HepG2 (cell line): ENCODE measurements around the gene FAM187B. TPM values are rescaled to one million over a fixed set of nuclear protein-coding genes. Genes with fewer than 3 reads are reported as not detected.

Source experiments
- EHMT2 ChIP-seq: fragments of 200-600 bp; sonication (generic); IDR thresholded peaks from 2 replicates; pipeline ENCODE4 v1.7.0; 2017; ENCODE audit warnings: antibody characterized with exemption, low read depth, low read length, borderline replicate concordance
- HMG20B ChIP-seq: conservative IDR thresholded peaks from 2 replicates; pipeline ENCODE4 v1.6.1; 2016; ENCODE audit warnings: missing genetic modification reagents, missing compliant biosample characterization
- JUNB ChIP-seq: sonication (generic); formaldehyde crosslinking; IDR thresholded peaks from 2 replicates; pipeline ENCODE4 v1.8.0; 2022; ENCODE audit warnings: missing genetic modification reagents, mild to moderate bottlenecking, borderline replicate concordance
- KAT8 ChIP-seq: IDR thresholded peaks from 2 replicates; pipeline ENCODE4 v1.6.1; 2016; ENCODE audit warnings: missing genetic modification reagents, missing compliant biosample characterization
- MED8 ChIP-seq: sonication (generic); formaldehyde crosslinking; IDR thresholded peaks from 2 replicates; pipeline ENCODE4 v1.8.1; 2023; ENCODE audit warnings: mild to moderate bottlenecking, missing genetic modification reagents; ENCODE audit not compliant: insufficient replicate concordance
- NCOA2 ChIP-seq: sonication (generic); formaldehyde crosslinking; IDR thresholded peaks from 2 replicates; pipeline ENCODE4 v1.8.0; 2022; ENCODE audit warnings: inconsistent platforms
- POLR2AphosphoS5 ChIP-seq: IDR thresholded peaks from 2 replicates; pipeline ENCODE4 v1.6.1; 2012; ENCODE audit warnings: low read depth, low read length
- SIN3B ChIP-seq: fragments of 150-350 bp; IDR thresholded peaks from 2 replicates; pipeline ENCODE4 v1.6.1; 2014; ENCODE audit warnings: low read length
- ZBTB3 ChIP-seq: sonication (generic); formaldehyde crosslinking; IDR thresholded peaks from 2 replicates; pipeline ENCODE4 v1.4.0; 2020; ENCODE audit warnings: low read depth, mild to moderate bottlenecking, moderate library complexity, missing genetic modification reagents, borderline replicate concordance
- ZGPAT ChIP-seq: IDR thresholded peaks from 2 replicates; pipeline ENCODE4 v1.6.1; 2016; ENCODE audit warnings: mild to moderate bottlenecking
- ZKSCAN5 ChIP-seq: sonication (generic); formaldehyde crosslinking; IDR thresholded peaks from 2 replicates; pipeline ENCODE4 v1.5.1; 2020; ENCODE audit warnings: mild to moderate bottlenecking, missing genetic modification reagents
- ZNF263 ChIP-seq: sonication (generic); formaldehyde crosslinking; IDR thresholded peaks from 2 replicates; pipeline ENCODE4 v1.4.0; 2020; ENCODE audit warnings: missing genetic modification reagents
- ZNF331 ChIP-seq: sonication (generic); formaldehyde crosslinking; IDR thresholded peaks from 2 replicates; pipeline ENCODE4 v1.4.0; 2020; ENCODE audit warnings: missing genetic modification reagents
- ZNF614 ChIP-seq: IDR thresholded peaks from 2 replicates; pipeline ENCODE4 v1.6.1; 2018; ENCODE audit warnings: missing biosample characterization, missing genetic modification reagents, inconsistent platforms, borderline replicate concordance
- ZNF766 ChIP-seq: sonication (generic); formaldehyde crosslinking; IDR thresholded peaks from 2 replicates; pipeline ENCODE4 v1.5.0; 2020; ENCODE audit warnings: missing genetic modification reagents, borderline replicate concordance
- ZNF878 ChIP-seq: sonication (generic); formaldehyde crosslinking; IDR thresholded peaks from 2 replicates; pipeline ENCODE4 v1.8.1; 2023; ENCODE audit warnings: mild to moderate bottlenecking, missing genetic modification reagents, moderate library complexity
- ZSCAN25 ChIP-seq: sonication (generic); formaldehyde crosslinking; IDR thresholded peaks from 2 replicates; pipeline ENCODE4 v1.8.0; 2022; ENCODE audit warnings: mild to moderate bottlenecking, missing genetic modification reagents
- polyA plus RNA-seq, 8 experiments: library from polyadenylated mRNA; depleted of rRNA in 3 of 8; stranded (reverse) in 7 of 8; unstranded in 1 of 8; fragments of >200 nt; fragmentation: Illumina TruSeq in 4 of 8; extraction: Trizol in 4 of 8; gene quantifications; 2 replicates each; pipeline versions ENCODE4 v1.2.1 to v1.2.3, GENCODE V29; 2011 to 2016; ENCODE audit warnings: low read depth in 4 of 8, missing spikeins in 1 of 8, mixed read lengths in 1 of 8; ENCODE audit not compliant: insufficient read depth in 1 of 8
- total RNA-seq, 5 experiments: library from RNA; depleted of rRNA; stranded (reverse); fragments of >200 nt; fragmentation: Illumina TruSeq; extraction: Trizol; gene quantifications; 2 replicates each; pipeline ENCODE4 v1.2.3, GENCODE V29; 2016; ENCODE audit warnings: low read depth in 1 of 5
- TF ChIP-seq, protein P1 (sequence below): sonication (generic); formaldehyde crosslinking; IDR thresholded peaks from 2 replicates; pipeline ENCODE4 v1.4.0; 2020; ENCODE audit warnings: missing genetic modification reagents, mild to moderate bottlenecking, borderline replicate concordance
- TF ChIP-seq, protein P2 (sequence below): sonication (generic); formaldehyde crosslinking; IDR thresholded peaks from 2 replicates; pipeline ENCODE4 v1.9.0; 2022; ENCODE audit warnings: missing genetic modification reagents, mild to moderate bottlenecking, borderline replicate concordance
- TF ChIP-seq, protein P3 (sequence below): fragments of 450-650 bp; IDR thresholded peaks from 2 replicates; pipeline ENCODE4 v1.6.1; 2017
- TF ChIP-seq, protein P4 (sequence below): IDR thresholded peaks from 2 replicates; pipeline ENCODE4 v1.6.1; 2018; ENCODE audit warnings: missing genetic modification reagents, mild to moderate bottlenecking, missing compliant biosample characterization
- TF ChIP-seq, protein P5 (sequence below): sonication (generic); formaldehyde crosslinking; IDR thresholded peaks from 2 replicates; pipeline ENCODE4 v1.5.0; 2020; ENCODE audit warnings: mild to moderate bottlenecking, missing genetic modification reagents

FAM187B gene
- total and polyA plus RNA-seq, 2 of the 13 experiments (the other 11 are each of a cell fraction or from before 2014, with no cell fraction given), result not detected

GRCh38 chr19:35267353-35267817, 38.8 kb upstream of the FAM187B start (continued):
- TF ChIP-seq, protein P1, sequence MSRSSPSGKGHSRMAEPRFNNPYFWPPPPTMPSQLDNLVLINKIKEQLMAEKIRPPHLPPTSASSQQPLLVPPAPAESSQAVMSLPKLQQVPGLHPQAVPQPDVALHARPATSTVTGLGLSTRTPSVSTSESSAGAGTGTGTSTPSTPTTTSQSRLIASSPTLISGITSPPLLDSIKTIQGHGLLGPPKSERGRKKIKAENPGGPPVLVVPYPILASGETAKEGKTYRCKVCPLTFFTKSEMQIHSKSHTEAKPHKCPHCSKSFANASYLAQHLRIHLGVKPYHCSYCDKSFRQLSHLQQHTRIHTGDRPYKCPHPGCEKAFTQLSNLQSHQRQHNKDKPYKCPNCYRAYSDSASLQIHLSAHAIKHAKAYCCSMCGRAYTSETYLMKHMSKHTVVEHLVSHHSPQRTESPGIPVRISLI, result no peak
- TF ChIP-seq ZNF878 (CRISPR knock-in tag), result no peak
- peak; percentile 67; the same call in 1 of the 2 replicates for TF ChIP-seq ZGPAT (CRISPR knock-in tag)
- TF ChIP-seq, protein P2, sequence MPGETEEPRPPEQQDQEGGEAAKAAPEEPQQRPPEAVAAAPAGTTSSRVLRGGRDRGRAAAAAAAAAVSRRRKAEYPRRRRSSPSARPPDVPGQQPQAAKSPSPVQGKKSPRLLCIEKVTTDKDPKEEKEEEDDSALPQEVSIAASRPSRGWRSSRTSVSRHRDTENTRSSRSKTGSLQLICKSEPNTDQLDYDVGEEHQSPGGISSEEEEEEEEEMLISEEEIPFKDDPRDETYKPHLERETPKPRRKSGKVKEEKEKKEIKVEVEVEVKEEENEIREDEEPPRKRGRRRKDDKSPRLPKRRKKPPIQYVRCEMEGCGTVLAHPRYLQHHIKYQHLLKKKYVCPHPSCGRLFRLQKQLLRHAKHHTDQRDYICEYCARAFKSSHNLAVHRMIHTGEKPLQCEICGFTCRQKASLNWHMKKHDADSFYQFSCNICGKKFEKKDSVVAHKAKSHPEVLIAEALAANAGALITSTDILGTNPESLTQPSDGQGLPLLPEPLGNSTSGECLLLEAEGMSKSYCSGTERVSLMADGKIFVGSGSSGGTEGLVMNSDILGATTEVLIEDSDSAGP (CRISPR knock-in tag), result peak; percentile 27; the same call in 1 of the 2 replicates
- no peak for TF ChIP-seq ZNF331 (CRISPR knock-in tag)
- TF ChIP-seq JUNB (CRISPR knock-in tag), result no peak
- no peak for TF ChIP-seq EHMT2
- TF ChIP-seq POLR2AphosphoS5, result no peak; the same call in 1 of the 2 replicates
- TF ChIP-seq, protein P3, sequence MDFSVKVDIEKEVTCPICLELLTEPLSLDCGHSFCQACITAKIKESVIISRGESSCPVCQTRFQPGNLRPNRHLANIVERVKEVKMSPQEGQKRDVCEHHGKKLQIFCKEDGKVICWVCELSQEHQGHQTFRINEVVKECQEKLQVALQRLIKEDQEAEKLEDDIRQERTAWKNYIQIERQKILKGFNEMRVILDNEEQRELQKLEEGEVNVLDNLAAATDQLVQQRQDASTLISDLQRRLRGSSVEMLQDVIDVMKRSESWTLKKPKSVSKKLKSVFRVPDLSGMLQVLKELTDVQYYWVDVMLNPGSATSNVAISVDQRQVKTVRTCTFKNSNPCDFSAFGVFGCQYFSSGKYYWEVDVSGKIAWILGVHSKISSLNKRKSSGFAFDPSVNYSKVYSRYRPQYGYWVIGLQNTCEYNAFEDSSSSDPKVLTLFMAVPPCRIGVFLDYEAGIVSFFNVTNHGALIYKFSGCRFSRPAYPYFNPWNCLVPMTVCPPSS, result no peak
- TF ChIP-seq ZKSCAN5 (CRISPR knock-in tag), result no peak
- TF ChIP-seq ZNF614 (CRISPR knock-in tag), result no peak; the same call in 1 of the 2 replicates
- TF ChIP-seq, protein P4, sequence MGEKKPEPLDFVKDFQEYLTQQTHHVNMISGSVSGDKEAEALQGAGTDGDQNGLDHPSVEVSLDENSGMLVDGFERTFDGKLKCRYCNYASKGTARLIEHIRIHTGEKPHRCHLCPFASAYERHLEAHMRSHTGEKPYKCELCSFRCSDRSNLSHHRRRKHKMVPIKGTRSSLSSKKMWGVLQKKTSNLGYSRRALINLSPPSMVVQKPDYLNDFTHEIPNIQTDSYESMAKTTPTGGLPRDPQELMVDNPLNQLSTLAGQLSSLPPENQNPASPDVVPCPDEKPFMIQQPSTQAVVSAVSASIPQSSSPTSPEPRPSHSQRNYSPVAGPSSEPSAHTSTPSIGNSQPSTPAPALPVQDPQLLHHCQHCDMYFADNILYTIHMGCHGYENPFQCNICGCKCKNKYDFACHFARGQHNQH (CRISPR knock-in tag), result no peak; the same call in 1 of the 2 replicates
- no peak for TF ChIP-seq ZBTB3 (CRISPR knock-in tag)
- TF ChIP-seq ZNF263 (CRISPR knock-in tag), result no peak
- TF ChIP-seq MED8 (CRISPR knock-in tag), result no peak
- TF ChIP-seq HMG20B (CRISPR knock-in tag), result no peak
- TF ChIP-seq ZSCAN25 (CRISPR knock-in tag), result no peak
- 0 out of 2 replicates have a peak, but pooled peaks have one; percentile 16 for TF ChIP-seq KAT8 (CRISPR knock-in tag)
- TF ChIP-seq, protein P5, sequence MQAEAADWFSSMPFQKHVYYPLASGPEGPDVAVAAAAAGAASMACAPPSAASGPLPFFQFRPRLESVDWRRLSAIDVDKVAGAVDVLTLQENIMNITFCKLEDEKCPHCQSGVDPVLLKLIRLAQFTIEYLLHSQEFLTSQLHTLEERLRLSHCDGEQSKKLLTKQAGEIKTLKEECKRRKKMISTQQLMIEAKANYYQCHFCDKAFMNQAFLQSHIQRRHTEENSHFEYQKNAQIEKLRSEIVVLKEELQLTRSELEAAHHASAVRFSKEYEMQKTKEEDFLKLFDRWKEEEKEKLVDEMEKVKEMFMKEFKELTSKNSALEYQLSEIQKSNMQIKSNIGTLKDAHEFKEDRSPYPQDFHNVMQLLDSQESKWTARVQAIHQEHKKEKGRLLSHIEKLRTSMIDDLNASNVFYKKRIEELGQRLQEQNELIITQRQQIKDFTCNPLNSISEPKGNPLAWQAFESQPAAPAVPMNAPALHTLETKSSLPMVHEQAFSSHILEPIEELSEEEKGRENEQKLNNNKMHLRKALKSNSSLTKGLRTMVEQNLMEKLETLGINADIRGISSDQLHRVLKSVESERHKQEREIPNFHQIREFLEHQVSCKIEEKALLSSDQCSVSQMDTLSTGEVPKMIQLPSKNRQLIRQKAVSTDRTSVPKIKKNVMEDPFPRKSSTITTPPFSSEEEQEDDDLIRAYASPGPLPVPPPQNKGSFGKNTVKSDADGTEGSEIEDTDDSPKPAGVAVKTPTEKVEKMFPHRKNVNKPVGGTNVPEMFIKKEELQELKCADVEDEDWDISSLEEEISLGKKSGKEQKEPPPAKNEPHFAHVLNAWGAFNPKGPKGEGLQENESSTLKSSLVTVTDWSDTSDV, result no peak
- TF ChIP-seq NCOA2 (CRISPR knock-in tag), result no peak
- TF ChIP-seq ZNF766 (CRISPR knock-in tag), result no peak
- no peak for TF ChIP-seq SIN3B
